K562 (cell line): ENCODE results near the gene TACC3. TPM values are rescaled to one million over a fixed set of nuclear protein-coding genes. Genes with fewer than 3 reads are reported as not detected.
A peak's percentile ranks its signal among the peaks of the same experiment; 100 is the strongest.

ENCODE experiments used
- ATAC-seq: fragments of 200-7000 bp; cut with Tn5 transposase; 3 replicates; pipeline ENCODE4 v1.9.1; 2020; ENCODE audit warnings: moderate library complexity
- BruUV-seq: library from RNA; stranded (reverse); fragments of 400-500 nt; replicated peaks from 2 replicates; lab custom pipeline; 2021; lab: Mats Ljungman, UMichigan
- CTCF ChIA-PET: fragments of 300-600 bp; formaldehyde crosslinking; extraction: SDS; loops from one replicate; lab custom pipeline; 2021; ENCODE audit warnings: low intra/inter-chr PET ratio; lab: Yijun Ruan, JAX
- POLR2A ChIA-PET: fragments of 300-600, 350-650 bp; sonication (Branson Sonifier 250); formaldehyde crosslinking; extraction: SDS; loops from one replicate; lab custom pipeline; 2021; ENCODE audit warnings: antibody characterized with exemption, inconsistent platforms; lab: Yijun Ruan, JAX
- DNase-seq, 4 experiments: peaks; one replicate each; pipeline versions ENCODE4 v3.0.0 to v3.0.0-alpha.2; 2011 to 2018; ENCODE audit warnings: low spot score in 3 of 4, mixed read lengths in 3 of 4; ENCODE audit errors: extremely low read depth in 1 of 4
- FAIRE-seq: peaks from 2 replicates; lab custom pipeline; 2011; peaks lifted over from hg19 to GRCh38; lab: Jason Lieb, UNC
- H2AFZ ChIP-seq: 2 replicates; pipeline ENCODE4 v1.6.0; 2011; ENCODE audit warnings: low read depth, low read length, control low read depth, inconsistent platforms
- H3K27ac ChIP-seq: fragments of 200-600 bp; 3 replicates; pipeline ENCODE4 v1.8.0; 2011; ENCODE audit warnings: low read depth, mild to moderate bottlenecking, control low read depth, inconsistent platforms, low read length, moderate library complexity, mixed read lengths; ENCODE audit errors: extremely low read depth
- H3K27me3 ChIP-seq, 2 experiments: fragments of 300-600 bp in 1 of 2; 2 replicates in 1 of 2; 3 replicates in 1 of 2; pipeline versions ENCODE4 v1.6.0 to v1.8.0; 2011; ENCODE audit warnings: inconsistent platforms in 2 of 2, low read length in 2 of 2, mild to moderate bottlenecking in 1 of 2, mixed read lengths in 1 of 2, moderate library complexity in 1 of 2; ENCODE audit not compliant: control insufficient read depth in 2 of 2, insufficient read depth in 2 of 2
- H3K36me3 ChIP-seq: fragments of 300-600 bp; 3 replicates; pipeline ENCODE4 v1.8.0; 2011; ENCODE audit warnings: mild to moderate bottlenecking, low read length, inconsistent platforms; ENCODE audit not compliant: control insufficient read depth, insufficient read depth
- H3K4me1 ChIP-seq, 2 experiments: fragments of 200-600 bp in 1 of 2; replicated peaks in 1 of 2; 2 replicates in 1 of 2; 3 replicates in 1 of 2; pipeline versions ENCODE4 v1.5.1 to v1.8.0; 2011; ENCODE audit warnings: inconsistent platforms in 2 of 2, low read length in 2 of 2, mild to moderate bottlenecking in 1 of 2, mixed read lengths in 1 of 2, moderate library complexity in 1 of 2; ENCODE audit not compliant: control insufficient read depth in 2 of 2, insufficient read depth in 2 of 2
- H3K4me2 ChIP-seq: 2 replicates; pipeline ENCODE4 v1.6.1; 2011; ENCODE audit warnings: low read length, control low read depth, inconsistent platforms, mixed read lengths; ENCODE audit not compliant: insufficient read depth
- H3K4me3 ChIP-seq: fragments of 200-600 bp; sonication (generic), shearing (Covaris generic); 2 replicates; pipeline ENCODE4 v1.5.1; 2016; ENCODE audit warnings: control low read depth, inconsistent platforms
- H3K79me2 ChIP-seq: fragments of 200-600 bp; 3 replicates; pipeline ENCODE4 v1.8.0; 2011; ENCODE audit warnings: low read length, inconsistent platforms; ENCODE audit not compliant: control insufficient read depth, insufficient read depth
- H3K9ac ChIP-seq, 2 experiments: 2 replicates each; pipeline versions ENCODE4 v1.6.0 to v1.6.1; 2011; ENCODE audit warnings: low read depth in 2 of 2, low read length in 2 of 2, control low read depth in 1 of 2, inconsistent platforms in 1 of 2, mild to moderate bottlenecking in 1 of 2, mixed read lengths in 1 of 2; ENCODE audit not compliant: insufficient read depth in 1 of 2
- H3K9me1 ChIP-seq: one replicate; pipeline ENCODE4 v1.6.0; 2011; ENCODE audit warnings: inconsistent platforms, mild to moderate bottlenecking, low read length, moderate library complexity; ENCODE audit not compliant: control insufficient read depth, insufficient read depth
- H3K9me3 ChIP-seq: replicated peaks from 2 replicates; pipeline ENCODE4 v1.5.1; 2011; ENCODE audit warnings: low read depth, low read length, inconsistent platforms; ENCODE audit not compliant: control insufficient read depth, insufficient read depth
- H4K20me1 ChIP-seq: replicated peaks from 2 replicates; pipeline ENCODE4 v1.6.1; 2011; ENCODE audit warnings: low read length, inconsistent platforms, mixed read lengths; ENCODE audit not compliant: control insufficient read depth, insufficient read depth
- FIP1L1 ChIP-seq: fragments of 200-400 bp; formaldehyde crosslinking; IDR thresholded peaks from 2 replicates; pipeline ENCODE4 v1.6.1; 2018; ENCODE audit warnings: mild to moderate bottlenecking, low read depth, low read length; ENCODE audit not compliant: poor library complexity, severe bottlenecking
- HMG20A ChIP-seq: fragments of 450-650 bp; formaldehyde crosslinking; conservative IDR thresholded peaks from 2 replicates; pipeline ENCODE4 v1.4.0; 2020; ENCODE audit warnings: mild to moderate bottlenecking, mixed read lengths
- HNRNPUL1 ChIP-seq: fragments of 200-400 bp; formaldehyde crosslinking; IDR thresholded peaks from 2 replicates; pipeline ENCODE4 v1.6.1; 2017; ENCODE audit warnings: low read length
- NCOA4 ChIP-seq: fragments of 450-650 bp; IDR thresholded peaks from 2 replicates; pipeline ENCODE4 v1.6.1; 2018; ENCODE audit warnings: mild to moderate bottlenecking; ENCODE audit not compliant: partially characterized antibody
- SPI1 ChIP-seq: IDR thresholded peaks from 2 replicates; pipeline ENCODE4 v1.6.1; 2011; ENCODE audit warnings: low read depth, low read length, control low read depth, borderline replicate concordance
- ZC3H11A ChIP-seq: IDR thresholded peaks from 2 replicates; pipeline ENCODE4 v1.6.1; 2012; ENCODE audit warnings: low read depth, low read length, improper control_type of control experiment
- WGBS: fragments of 100-300 bp; shearing (Covaris generic); methylation state at CpG from one replicate; pipeline ENCODE4 v1.1.6; 2016; ENCODE audit warnings: low coverage, mixed read lengths; ENCODE audit not compliant: insufficient coverage; ENCODE audit errors: missing lambda C conversion rate; 5-methylcytosine and 5-hydroxymethylcytosine counted together
- in situ Hi-C: fragments of 300-500 bp; cut with MboI; formaldehyde crosslinking; loops from 4 replicates; pipeline ENCODE4 v1.15.0; 2018; ENCODE audit warnings: inconsistent platforms, mixed read lengths
- intact Hi-C: fragments of 100-400 bp; cut with micrococcal nuclease; formaldehyde crosslinking; loops from 2 replicates; pipeline ENCODE4 v1.14.2; 2022
- polyA plus RNA-seq, 8 experiments: library from polyadenylated mRNA; depleted of rRNA in 4 of 8; stranded (reverse) in 5 of 8; unstranded in 3 of 8; fragments of >200 nt; fragmentation: Nextera tagmentation in 2 of 8; fragmentation: Illumina TruSeq in 1 of 8; extraction: Ambion mirVana in 2 of 8; extraction: Trizol in 1 of 8; gene quantifications; 2 replicates each; pipeline versions ENCODE4 v1.2.1 to v1.2.3, GENCODE V29; 2011 to 2014; ENCODE audit warnings: inconsistent platforms in 1 of 8, missing spikeins in 1 of 8
- total RNA-seq, 7 experiments: library from RNA; depleted of rRNA in 6 of 7; stranded (reverse); fragments of >200 nt in 6 of 7; fragmentation: Illumina TruSeq in 2 of 7; extraction: Trizol in 2 of 7; gene quantifications; 2 replicates each; pipeline versions ENCODE4 v1.2.1 to v1.2.3, GENCODE V29; 2011 to 2021; ENCODE audit warnings: low replicate concordance in 1 of 7
- TF ChIP-seq, protein P1 (sequence below): sonication (generic); formaldehyde crosslinking; IDR thresholded peaks from 2 replicates; pipeline ENCODE4 v1.9.0; 2022; ENCODE audit warnings: mild to moderate bottlenecking, missing genetic modification reagents
- TF ChIP-seq, protein P2 (sequence below), 2 experiments: IDR thresholded peaks; 2 replicates each; pipeline ENCODE4 v1.6.1; 2011; ENCODE audit warnings: borderline replicate concordance in 1 of 2, control low read depth in 1 of 2, low read depth in 1 of 2, low read length in 1 of 2, mild to moderate bottlenecking in 1 of 2, mixed read lengths in 1 of 2, moderate library complexity in 1 of 2; ENCODE audit not compliant: insufficient read depth in 1 of 2, insufficient read length in 1 of 2, poor library complexity in 1 of 2, severe bottlenecking in 1 of 2; ENCODE audit errors: extremely low read depth in 1 of 2

The TACC3 gene
- total and polyA plus RNA-seq, 9 of the 15 experiments (the other 6 are each of a cell fraction or from before 2014, with no cell fraction given), result 1.9 to 122 (median 55.6) TPM

DNA sequence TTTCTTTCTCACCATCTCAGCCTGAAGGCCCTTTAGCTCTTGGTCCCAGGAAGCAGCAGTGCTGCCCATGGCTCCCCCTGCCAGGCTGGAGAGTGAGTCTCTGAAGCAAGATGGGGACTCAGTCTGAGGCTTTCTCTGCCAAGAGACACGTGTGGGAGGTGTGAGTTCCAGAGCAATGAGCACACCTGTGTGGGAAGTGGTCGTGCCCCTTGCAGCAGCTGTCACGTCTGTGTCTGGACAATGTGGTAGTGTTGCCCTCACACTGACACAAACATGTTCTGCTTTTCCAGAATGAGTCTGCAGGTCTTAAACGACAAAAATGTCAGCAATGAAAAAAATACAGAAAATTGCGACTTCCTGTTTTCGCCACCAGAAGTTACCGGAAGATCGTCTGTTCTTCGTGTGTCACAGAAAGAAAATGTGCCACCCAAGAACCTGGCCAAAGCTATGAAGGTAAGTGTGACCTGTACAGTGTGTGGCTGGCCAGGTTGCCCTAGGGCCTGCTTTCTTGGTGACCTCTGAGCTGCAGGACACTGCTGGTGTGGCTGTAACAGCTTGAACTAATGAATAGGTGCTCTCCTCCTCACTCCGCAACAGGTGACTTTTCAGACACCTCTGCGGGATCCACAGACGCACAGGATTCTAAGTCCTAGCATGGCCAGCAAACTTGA, 1.9 kb downstream of the TACC3 start:
- peak overlapping the region; percentile 98 for H3K4me3 ChIP-seq
- no peak for TF ChIP-seq ZC3H11A
- TF ChIP-seq SPI1, result peak; percentile 63
- no peak for TF ChIP-seq HNRNPUL1
- TF ChIP-seq FIP1L1, result no peak
- TF ChIP-seq, protein P1, sequence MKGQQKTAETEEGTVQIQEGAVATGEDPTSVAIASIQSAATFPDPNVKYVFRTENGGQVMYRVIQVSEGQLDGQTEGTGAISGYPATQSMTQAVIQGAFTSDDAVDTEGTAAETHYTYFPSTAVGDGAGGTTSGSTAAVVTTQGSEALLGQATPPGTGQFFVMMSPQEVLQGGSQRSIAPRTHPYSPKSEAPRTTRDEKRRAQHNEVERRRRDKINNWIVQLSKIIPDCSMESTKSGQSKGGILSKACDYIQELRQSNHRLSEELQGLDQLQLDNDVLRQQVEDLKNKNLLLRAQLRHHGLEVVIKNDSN, result 0 out of 2 replicates have a peak, but pooled peaks have one; percentile 21
- TF ChIP-seq HMG20A, result no peak
- TF ChIP-seq, protein P2, sequence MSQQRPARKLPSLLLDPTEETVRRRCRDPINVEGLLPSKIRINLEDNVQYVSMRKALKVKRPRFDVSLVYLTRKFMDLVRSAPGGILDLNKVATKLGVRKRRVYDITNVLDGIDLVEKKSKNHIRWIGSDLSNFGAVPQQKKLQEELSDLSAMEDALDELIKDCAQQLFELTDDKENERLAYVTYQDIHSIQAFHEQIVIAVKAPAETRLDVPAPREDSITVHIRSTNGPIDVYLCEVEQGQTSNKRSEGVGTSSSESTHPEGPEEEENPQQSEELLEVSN (IDR thresholded peaks at IDR 0.05; ENCODE audit: borderline replicate concordance in 1 of 2, extremely low read depth in 1 of 2, insufficient read depth in 1 of 2, insufficient read length in 1 of 2, low read depth in 1 of 2, low read length in 1 of 2, poor library complexity in 1 of 2, severe bottlenecking in 1 of 2), result no peak
- no peak for TF ChIP-seq NCOA4
- TF ChIP-seq, all 486 proteins: peak for 2
- peak overlapping the region; percentile 95; the same call in 2 of the 3 replicates for H3K27ac ChIP-seq
- ATAC-seq (no peak), FAIRE-seq (no peak), DNase-seq (no peak)
- H3K9me3 ChIP-seq, result no peaks in the 10 kb centered on the region
- WGBS, result 82% methylated on average over 12 of the region's 12 CpGs
- H2AFZ ChIP-seq, result no peak overlapping the region
- H3K79me2 ChIP-seq, result peaks cover 85% of the 10 kb centered on the region
- H3K9ac ChIP-seq, result peak overlapping the region; percentile 90 to 95; a peak in 2 of 4 replicates
- peaks cover 14% of the 10 kb centered on the region for H4K20me1 ChIP-seq
- H3K9me1 ChIP-seq, result no peaks in the 10 kb centered on the region
- peak overlapping the region; percentile 77; the same call in 1 of the 2 replicates for H3K4me2 ChIP-seq
- intact Hi-C loops (loop anchor here (10.0 kb wide), 1 partner anchor 368 kb away; no protein-coding TSS in a partner anchor), in situ Hi-C loops (no loop called here)
- CTCF ChIA-PET, result no interaction called here
- peaks cover 63% of the 10 kb centered on the region; the same call in 2 of the 3 replicates for H3K36me3 ChIP-seq
- H3K4me1 ChIP-seq, result peaks cover 10 to 60% of the 10 kb centered on the region in 2 experiments; a peak in 4 of 5 replicates
- TSS peak; percentile 36 for BruUV-seq
- POLR2A ChIA-PET, result interaction anchor here (0.5 to 4.7 kb wide), 4 partner anchors 10 to 371 kb away, joined by 3 to 32 read pairs (median 3); partner anchors contain the start of gene SLBP
- no peaks in the 10 kb centered on the region for H3K27me3 ChIP-seq
